GM04503 (cell line): ENCODE results near the gene EYA2.
A peak's percentile ranks its signal among the peaks of the same experiment; 100 is the strongest.

ENCODE experiments used
- DNase-seq: peaks from one replicate; pipeline ENCODE4 v3.0.0-alpha.2; 2012; ENCODE audit warnings: low read depth

Gene EYA2

DNA sequence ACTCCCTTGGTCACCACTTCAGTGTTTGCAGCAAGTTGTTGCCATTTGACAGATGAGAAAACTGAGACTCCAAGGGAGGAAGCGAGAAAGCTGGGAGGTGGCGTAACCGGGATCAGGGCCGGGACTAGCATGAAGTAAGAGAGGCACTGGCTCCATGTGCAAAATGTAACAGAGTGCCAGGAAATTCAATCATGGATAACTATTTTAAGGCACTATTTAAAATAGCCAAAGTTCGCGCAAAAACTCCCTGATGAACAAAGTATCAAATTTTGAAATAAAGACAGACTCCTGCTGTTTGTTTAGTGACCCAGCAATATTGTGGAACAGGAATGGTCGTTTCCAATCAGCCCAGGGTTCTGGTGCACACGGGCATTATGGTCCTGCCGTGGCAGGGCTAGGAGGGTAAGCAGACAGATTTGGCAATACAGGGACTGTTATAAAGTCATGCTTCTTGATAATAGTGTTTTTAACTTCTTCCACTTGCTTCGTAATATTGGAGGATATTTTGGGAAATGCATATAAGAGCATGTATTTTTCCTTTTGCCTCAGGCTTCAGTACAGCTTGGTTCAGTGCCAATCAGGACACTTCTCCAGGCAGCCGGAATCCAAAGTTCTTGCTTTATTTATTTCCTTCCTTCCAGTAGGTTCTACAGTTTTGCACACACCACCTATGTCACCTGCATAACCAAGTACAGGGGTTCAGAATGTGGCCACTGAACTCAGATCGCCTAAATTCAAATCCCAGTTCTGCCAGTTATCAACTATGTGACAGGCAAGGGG is 141.6 kb downstream of the EYA2 start:
- no peak for DNase-seq

DNA sequence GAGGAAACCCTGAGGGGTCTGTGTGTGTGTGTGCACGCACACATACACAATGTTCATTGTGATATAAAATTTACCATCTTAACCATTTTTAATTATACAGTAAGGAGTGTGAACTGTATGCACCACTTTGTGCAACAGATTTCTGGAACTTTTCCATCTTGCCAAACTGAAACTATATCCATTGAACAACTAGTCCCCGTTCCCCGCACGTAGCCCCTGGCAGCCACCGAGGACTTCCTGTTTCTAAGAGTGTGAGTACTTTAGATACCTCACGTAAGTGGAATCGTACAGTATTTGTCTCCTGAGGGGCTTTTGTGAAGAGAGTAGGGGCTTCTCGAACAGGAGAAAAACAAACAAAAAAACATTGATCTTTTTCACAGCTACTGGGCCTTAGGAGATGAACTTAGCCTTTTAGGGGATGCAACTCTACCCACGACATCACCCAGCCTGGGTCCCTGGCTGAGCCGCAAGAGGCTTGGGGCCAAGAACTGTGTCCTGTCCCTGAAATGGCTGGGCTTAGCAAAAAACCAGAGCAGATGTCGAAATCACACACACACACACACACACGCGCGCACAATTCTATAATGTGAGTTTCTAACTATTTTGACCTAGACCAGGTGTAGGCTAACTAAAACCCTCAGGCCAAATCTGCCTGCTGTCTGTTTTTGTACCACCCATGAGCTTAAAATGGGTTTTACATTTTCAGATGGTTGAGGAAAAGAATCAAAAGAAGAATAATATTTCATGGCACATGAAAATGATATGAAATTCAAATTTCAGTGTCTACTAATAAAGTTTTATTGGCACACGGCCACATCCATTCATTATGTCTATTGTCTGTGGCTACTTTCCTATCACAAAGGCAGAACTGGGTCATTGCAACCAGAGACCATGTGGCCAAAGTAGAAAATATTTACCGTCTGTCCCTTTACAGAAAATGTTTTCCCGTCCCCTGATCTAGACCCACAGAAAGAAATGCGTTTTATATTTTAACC is 144.2 kb downstream of the EYA2 start:
- no peak for DNase-seq

GRCh38 chr20:47040506-47041125 is 146.0 kb downstream of the EYA2 start:
- no peak for DNase-seq

DNA sequence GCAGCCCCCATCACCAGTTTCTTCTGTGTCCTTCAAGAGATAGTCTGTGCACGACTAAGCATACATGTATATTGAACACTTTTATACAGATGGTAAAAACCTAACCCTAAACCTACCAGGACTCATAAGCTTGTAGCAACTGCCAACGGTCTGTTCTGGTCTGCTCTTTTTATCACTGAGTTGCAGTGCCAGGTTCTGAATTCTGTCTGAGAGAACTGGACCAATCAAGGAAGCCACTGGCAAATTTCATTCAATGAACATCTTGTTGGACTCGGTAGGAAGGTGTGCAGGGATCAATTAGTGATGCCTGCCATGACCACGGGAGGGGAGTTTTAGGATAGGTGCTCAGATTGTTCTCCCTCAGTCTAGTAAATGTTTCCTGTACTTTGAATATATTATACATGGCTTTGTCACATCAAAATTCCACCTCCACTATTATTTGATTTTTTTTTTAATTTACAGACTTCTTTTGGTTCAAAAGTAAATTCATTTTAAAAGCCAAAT is 146.8 kb downstream of the EYA2 start:
- no peak for DNase-seq

DNA sequence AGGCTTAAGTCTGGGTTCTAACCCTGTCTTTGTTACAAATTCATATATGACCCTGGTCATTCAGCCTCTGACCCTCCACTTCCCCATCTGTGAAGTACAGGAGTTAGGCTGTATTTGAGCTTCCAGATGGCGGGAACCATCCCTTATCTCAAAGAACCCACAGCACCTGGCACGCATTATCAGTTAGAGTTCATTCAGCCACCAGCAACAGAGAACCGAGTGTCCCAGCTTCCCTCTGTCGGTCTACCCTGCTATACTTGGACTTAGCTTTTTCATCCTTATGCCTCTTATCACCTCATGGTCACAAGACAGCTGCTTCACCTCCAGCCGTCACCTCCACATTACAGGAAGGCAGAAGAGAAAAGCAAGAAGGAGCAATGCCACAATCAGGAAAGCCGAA is 147.8 kb downstream of the EYA2 start:
- no peak for DNase-seq

- DNase-seq, result no peak
Measured at GRCh38 chr20:47043086-47043485, 148.4 kb downstream of the EYA2 start.

DNA sequence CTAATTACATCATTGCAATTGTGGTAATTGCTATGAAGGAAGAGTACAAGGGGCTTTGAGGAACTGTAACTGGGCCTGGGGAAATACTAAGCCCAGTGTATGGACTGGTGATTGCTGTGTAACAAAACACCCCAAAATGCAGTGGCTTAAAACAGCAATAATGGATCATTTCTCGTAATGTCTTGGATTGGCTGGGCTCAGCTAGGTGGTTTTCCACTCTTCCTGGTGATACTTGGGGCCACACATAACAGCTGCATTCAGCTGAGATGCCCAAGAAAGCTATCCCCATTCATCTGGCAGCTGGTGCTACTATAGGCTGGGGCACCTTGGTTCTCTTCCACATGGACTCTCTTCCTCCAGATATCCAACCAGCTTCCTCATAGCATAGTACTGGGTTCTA is 150.3 kb downstream of the EYA2 start:
- DNase-seq, result no peak

DNA sequence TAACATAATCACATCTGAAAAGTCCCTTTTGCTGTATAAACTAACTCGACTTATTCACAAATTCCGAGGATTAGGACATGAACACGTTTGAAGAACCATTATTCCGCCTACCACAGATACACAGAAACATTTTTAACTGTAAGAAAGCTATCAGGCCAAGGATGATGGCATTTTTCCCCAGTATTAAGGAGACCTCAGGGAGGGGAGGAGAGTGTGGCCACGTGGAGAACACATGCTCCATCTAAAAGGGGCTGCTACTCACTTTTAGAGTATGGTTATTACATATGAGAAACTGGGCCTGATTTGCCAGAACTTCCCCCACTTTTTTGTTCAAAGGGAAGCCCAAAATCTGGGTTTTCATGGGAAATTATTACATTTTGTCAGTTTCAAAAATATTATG is 153.4 kb downstream of the EYA2 start:
- no peak for DNase-seq

GRCh38 chr20:47049771-47050170 is 155.1 kb downstream of the EYA2 start:
- no peak for DNase-seq

DNA sequence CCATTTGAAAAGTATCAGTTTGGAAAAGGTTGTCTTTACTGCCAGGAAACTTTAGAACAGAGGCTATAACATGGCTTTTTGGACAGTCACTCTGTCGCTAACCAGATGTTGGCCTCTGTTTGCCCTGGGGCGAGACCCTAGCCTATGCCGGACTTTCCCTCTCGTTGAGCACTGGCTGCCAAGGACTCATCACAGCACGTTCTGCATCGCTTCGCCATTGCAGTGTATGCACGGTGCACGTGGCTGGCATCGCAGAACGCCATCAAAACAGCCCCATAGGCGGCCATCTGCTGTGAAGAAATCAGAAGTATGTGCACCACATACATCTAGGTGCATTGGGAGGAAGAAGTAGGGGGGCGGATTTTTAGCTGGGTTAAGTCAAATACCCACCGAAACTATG is 156.4 kb downstream of the EYA2 start:
- no peak for DNase-seq

DNA sequence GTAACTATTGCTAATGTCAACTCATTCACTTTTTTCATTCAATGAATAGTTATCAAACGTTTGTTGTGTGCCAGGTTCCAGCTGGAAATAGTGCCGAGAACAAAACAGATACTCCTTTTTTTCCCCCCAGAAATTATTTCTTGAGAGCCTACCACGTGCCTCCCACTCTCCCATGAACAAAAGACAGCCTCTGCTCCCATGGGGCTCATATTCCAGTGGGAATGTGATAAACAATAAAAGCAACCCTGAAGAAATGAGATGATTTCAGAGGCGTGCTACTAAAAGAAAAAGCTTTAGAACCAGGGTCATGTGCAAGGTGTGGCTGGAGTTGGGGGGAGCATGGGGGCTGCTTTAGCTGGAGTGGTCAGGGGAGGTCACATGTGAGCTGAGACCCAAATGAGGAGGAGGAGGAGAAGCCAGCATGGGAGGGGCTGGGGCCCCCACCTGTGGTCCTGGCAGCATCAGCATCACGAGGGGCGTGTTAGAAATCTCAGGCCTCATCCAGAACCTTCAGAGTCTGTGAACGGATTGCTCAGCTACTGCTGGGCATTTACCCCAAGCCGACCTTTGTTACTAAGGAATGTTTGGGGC is 157.4 kb downstream of the EYA2 start:
- no peak for DNase-seq

DNA sequence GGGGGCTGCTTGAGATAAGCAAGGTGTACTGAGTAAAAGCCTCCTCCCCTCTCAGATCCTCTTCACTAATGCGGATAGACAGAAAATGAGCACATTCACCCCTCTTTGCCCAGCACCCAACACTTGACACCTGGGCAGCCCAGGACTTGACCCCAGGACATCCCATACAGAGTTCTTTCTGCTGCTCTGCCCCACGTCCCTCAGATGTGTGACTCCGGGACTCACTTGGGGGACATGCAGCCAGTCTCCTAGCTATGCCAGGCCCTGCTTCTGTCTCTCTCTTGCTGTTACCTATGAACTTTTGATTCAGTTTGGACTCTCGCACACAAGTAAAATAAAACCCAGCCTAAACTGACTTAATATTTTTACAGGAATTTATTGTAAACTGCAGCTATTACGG is 159.9 kb downstream of the EYA2 start:
- DNase-seq, result no peak

DNA sequence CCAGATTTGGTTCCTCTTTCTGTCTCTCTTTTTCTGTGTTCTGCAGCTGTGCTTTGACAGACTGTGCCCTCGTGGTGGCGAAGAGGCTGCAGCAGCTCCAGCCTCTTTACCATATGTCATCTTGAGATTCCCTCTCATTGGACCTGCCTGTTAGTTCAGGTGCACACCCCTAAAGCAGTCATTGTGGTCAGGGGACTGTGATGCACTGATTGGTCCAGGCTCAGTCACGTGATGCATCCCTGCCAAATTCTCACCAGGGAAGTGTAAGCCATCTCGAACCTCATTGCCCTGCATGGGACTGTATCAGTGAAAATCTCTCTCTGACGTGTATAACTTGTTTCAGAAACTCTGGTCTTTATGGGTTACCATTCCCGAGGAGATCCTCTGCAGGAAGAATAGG is 160.3 kb downstream of the EYA2 start:
- DNase-seq, result no peak

DNA sequence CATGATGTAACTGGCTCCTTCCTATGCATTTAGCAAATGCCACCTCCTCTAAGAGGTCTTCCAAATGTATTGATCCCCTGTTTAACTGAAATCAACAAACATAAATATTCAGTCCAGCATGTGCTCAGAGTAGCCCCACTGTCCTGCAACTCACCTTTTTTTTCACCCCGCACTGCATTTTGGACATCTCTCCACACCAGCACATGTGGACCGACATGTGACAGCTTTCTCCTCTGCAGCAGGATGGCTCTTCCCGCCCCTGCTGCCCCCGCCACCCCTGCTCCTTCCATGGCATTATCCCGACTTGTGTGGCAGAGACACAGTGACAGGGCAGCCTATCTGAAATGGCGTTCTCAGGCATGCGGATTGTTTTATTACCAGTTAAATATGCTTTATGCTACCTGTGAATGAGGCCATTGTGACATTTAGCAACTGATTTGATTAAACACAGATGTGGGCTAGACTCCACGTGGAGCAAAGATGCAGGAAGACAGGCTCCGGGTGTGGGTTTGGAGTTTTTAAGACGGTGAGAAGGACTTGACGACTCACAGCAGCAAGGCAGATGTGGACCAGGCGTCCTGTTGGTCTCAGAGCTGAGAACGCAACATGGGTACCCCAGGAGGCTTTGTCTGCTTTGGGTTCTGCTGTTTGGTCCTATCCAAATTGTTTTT is 161.2 kb downstream of the EYA2 start:
- DNase-seq, result peak; percentile 18

- DNase-seq, result no peak
Measured at GRCh38 chr20:47057661-47058060, 163.0 kb downstream of the EYA2 start.

- no peak for DNase-seq
Measured at GRCh38 chr20:47058236-47058635, 163.6 kb downstream of the EYA2 start.

GRCh38 chr20:47059536-47059935 is 164.9 kb downstream of the EYA2 start:
- DNase-seq, result no peak

DNA sequence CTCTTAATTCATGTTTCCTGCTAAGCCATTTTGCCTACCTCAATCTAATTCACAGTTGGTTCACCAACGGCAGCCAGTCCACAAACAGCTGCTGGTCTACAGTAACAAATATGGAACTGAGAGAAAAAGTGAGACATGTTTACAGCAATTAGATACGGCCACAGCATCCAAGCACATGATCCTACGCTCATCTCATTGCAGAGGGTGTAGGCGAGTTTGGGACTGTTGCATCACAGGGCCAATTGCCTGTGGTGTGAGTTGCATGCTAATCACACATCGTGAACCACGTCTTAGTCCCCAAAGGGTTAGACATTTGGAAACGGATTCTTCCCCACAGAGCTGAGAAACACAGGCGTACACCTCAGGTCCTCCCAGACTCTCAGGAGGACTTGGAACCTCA is 166.9 kb downstream of the EYA2 start:
- no peak for DNase-seq

DNA sequence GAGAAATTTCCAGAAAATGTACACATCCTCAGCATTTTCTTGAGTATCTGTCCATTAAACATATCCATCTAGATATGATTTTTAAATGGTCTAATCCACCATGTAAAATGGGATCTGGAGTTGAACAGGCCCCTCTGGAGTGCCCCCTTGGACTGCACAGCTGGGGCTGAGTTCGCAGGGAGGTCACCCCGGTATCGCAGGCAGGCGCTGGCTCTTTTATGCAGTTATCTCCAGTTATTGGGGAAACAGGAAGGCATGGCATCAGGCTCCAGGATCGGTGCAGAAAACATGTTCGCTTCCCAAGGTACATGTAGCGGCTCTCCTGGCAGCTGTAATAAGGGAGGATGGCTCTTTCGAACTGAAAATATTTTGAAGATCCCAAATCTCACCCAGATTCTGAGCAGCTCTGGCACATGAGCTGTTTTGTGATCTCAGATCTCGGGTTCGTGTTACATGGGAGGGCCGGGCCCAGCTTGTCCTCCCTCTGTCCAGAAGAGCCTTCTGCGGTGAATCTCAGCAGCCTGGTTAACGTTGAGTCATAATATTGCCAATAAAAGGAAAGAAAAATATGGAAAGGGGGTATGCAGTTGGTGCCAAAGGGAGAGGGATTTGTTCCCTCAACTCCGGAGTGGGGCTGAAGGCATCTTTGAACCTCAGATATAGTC is 167.7 kb downstream of the EYA2 start:
- no peak for DNase-seq

DNA sequence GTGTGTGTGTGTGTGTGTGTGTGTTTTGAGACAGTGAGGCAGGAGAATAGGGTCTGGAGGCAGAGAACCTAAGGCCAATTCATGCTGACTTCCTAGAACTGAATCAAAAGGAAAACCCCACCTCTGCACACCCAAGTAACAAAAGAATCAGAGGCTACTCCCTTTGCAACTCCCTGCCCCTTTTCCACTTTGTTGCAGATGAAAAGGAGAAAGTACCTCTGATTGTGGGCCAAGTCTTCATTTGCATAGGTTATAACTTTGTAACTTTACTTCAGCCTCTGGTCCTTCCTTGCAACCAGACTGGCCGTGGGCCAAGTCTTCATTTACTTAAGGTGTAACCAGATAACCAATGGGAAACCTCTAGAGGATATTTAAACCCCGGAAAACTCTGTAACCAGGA is 168.8 kb downstream of the EYA2 start:
- no peak for DNase-seq

DNA sequence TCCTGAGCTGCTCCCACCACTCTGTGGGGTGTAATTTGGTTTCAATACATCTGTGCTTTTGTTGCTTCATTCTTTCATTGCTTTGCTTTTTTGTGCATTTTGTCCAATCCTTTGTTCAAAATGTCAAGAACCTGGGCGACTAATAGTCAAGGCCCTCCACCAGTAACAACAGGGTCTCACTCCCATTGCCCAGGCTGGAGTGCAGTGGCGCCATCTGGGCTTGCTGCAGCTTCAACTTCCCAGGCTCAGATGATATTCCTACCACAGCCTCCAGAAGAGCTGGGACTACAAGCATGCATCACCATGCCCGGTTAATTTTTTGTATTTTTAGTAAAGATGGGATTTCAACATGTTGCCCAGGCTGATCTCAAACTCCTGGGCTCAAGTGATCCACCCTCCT is 169.2 kb downstream of the EYA2 start:
- no peak for DNase-seq
